Lower leg skin (tissue), 4 donors: ENCODE measurements around the gene NKD1. TPM values are rescaled to one million over a fixed set of nuclear protein-coding genes. Genes with fewer than 3 reads are reported as not detected.

Source experiments
- DNase-seq, 2 donors: peaks; one replicate each; pipeline ENCODE4 v3.0.0-alpha.2; 2019; ENCODE audit warnings: low spot score in 2 of 2
- H3K4me3 ChIP-seq: fragments of 200-600 bp; sonication (generic); 2 replicates; pipeline ENCODE4 v1.5.1; 2017; ENCODE audit warnings: mild to moderate bottlenecking, low read depth; ENCODE audit not compliant: poor library complexity, severe bottlenecking
- POLR2A ChIP-seq, 2 donors: fragments of 450-650 bp; IDR thresholded peaks; one replicate each; pipeline ENCODE4 v1.6.1; 2016 to 2017; ENCODE audit warnings: antibody characterized with exemption in 2 of 2, mild to moderate bottlenecking in 1 of 2, moderate library complexity in 1 of 2
- WGBS, 2 donors: methylation state at CpG; one replicate each; pipeline ENCODE4 v1.1.5; 2018; 5-methylcytosine and 5-hydroxymethylcytosine counted together
- intact Hi-C: fragments of 100-400 bp; cut with DNase I; formaldehyde crosslinking; loops from one replicate; pipeline ENCODE4 v1.15.0; 2023; ENCODE audit warnings: low total_unique reads
- total RNA-seq, 4 donors: library from RNA; depleted of rRNA; stranded (reverse); fragments of >200 nt; gene quantifications; one replicate each; pipeline ENCODE4 v1.1.0, GENCODE V29; 2016
- TF ChIP-seq, protein P1 (sequence below), 3 donors: fragments of 450-650 bp; IDR thresholded peaks; one replicate each; pipeline ENCODE4 v1.5.1; 2016; ENCODE audit warnings: antibody characterized with exemption in 3 of 3, mild to moderate bottlenecking in 3 of 3, moderate library complexity in 2 of 3

The NKD1 gene
- total RNA-seq, 4 donors from 2014 or later: 5.1 to 15.2 (median 7.2) TPM

DNA sequence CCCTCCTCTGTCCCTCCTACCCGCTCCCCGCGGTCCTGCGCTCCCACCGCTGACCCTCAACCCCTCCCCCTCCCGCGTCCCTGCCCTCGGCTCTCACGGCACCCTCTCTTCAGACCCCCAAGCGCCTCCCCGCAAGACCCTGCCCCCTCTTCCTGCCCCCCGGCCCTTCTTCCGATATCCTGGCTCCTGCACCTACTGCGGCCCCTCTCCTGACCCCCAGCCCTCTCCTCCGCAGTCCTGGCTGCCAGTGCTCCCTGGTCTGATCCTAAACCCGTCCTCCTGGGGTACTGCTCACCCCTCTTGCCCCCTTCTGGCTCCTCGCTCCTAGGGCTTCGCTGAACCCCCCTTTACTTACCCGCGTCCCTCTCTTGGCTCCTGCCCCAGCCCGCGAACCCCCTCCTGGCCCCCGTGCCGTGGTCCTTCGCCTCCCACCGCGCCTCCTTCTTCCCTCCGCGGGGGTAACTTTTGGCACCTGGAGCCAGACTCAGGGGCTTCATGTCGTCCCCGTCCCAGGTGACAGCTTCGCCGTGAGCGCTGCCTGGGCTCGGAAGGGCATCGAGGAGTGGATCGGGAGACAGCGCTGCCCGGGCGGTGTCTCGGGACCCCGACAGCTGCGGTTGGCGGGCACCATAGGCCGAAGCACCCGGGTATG, 839 bp downstream of the NKD1 start:
- TF ChIP-seq, protein P1, sequence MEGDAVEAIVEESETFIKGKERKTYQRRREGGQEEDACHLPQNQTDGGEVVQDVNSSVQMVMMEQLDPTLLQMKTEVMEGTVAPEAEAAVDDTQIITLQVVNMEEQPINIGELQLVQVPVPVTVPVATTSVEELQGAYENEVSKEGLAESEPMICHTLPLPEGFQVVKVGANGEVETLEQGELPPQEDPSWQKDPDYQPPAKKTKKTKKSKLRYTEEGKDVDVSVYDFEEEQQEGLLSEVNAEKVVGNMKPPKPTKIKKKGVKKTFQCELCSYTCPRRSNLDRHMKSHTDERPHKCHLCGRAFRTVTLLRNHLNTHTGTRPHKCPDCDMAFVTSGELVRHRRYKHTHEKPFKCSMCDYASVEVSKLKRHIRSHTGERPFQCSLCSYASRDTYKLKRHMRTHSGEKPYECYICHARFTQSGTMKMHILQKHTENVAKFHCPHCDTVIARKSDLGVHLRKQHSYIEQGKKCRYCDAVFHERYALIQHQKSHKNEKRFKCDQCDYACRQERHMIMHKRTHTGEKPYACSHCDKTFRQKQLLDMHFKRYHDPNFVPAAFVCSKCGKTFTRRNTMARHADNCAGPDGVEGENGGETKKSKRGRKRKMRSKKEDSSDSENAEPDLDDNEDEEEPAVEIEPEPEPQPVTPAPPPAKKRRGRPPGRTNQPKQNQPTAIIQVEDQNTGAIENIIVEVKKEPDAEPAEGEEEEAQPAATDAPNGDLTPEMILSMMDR (IDR thresholded peaks at IDR 0.05): no peak
- no peak for TF ChIP-seq POLR2A (IDR thresholded peaks at IDR 0.05)
- WGBS, 2 donors: 14 to 20% methylated on average over 46 of the region's 46 CpGs
- H3K4me3 ChIP-seq: peak overlapping the region; percentile 77
- intact Hi-C loops: no loop called here
- no peak for DNase-seq

DNA sequence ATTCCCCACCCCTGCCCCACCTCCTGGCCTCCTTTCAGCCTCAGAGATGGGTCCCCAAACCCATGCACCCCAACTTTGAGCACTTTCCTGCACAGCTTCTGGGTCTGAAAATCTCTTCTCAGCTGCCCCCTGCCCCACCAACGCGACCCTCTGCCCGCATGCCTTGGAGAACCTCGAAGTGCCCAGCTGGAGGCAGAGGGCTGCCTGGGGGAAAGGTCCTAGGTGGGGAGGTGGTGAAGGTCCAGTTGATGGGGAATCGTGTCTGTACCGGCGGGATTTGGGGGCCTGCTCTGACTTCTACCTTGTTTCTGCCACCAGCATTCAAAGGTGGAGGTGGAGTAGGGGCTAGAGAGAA, 1.3 kb downstream of the NKD1 start:
- TF ChIP-seq, protein P1 (IDR thresholded peaks at IDR 0.05): no peak
- TF ChIP-seq POLR2A (IDR thresholded peaks at IDR 0.05): no peak
- peak overlapping the region; percentile 77 for H3K4me3 ChIP-seq
- WGBS, 2 donors: 69 to 77% methylated on average over 7 of the region's 7 CpGs
- DNase-seq: no peak
- intact Hi-C loops: no loop called here

DNA sequence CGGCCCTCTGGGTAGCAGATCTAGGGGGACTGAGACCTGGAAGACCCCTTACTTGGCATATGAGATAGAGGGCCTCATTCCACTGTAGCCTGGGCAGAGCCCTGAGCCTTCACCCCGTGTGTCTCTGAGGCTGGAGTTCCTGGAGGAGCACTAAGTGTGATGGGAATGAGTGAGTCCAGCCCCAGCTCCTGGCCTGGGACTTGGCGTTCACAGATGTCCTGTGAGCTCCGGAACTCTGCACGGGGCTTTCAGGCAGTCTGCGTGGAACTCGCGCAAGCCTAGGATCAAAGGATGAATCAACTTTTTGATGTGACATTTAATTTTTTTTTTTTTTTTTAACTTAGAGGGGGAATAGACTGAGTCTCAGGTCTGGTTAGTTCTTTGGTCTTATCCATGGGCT, 1.8 kb downstream of the NKD1 start:
- no peak for DNase-seq
- TF ChIP-seq, protein P1 (IDR thresholded peaks at IDR 0.05): no peak
- TF ChIP-seq POLR2A (IDR thresholded peaks at IDR 0.05): no peak
- intact Hi-C loops: no loop called here
- WGBS, 2 donors: 57 to 72% methylated on average over 8 of the region's 8 CpGs
- H3K4me3 ChIP-seq: no peak overlapping the region

GRCh38 chr16:50550866-50551641, 2.9 kb downstream of the NKD1 start:
- intact Hi-C loops: no loop called here
- WGBS, 2 donors: 56 to 66% methylated on average over 9 of the region's 9 CpGs
- no peak for DNase-seq
- no peak overlapping the region for H3K4me3 ChIP-seq
- no peak for TF ChIP-seq POLR2A (IDR thresholded peaks at IDR 0.05)
- TF ChIP-seq, protein P1 (IDR thresholded peaks at IDR 0.05): no peak

GRCh38 chr16:50552476-50553101, 4.4 kb downstream of the NKD1 start:
- no peak for TF ChIP-seq POLR2A (IDR thresholded peaks at IDR 0.05)
- TF ChIP-seq, protein P1 (IDR thresholded peaks at IDR 0.05): no peak
- intact Hi-C loops: no loop called here
- DNase-seq: no peak
- no peak overlapping the region for H3K4me3 ChIP-seq
- 86 to 89% methylated on average over 7 of the region's 7 CpGs for WGBS, 2 donors
